Measurements from ENCODE around the gene OR8D1. TPM values are rescaled to one million over a fixed set of nuclear protein-coding genes. Genes with fewer than 3 reads are reported as not detected.

The OR8D1 gene
- total RNA-seq, 3 donors from 2014 or later = not detected

- Histone ChIP-seq H3K9me3 (no peaks in the 10 kb centered on the region), H3K27ac (no peak overlapping the region), H3K27me3 (no peaks in the 10 kb centered on the region), H3K36me3 (no peaks in the 10 kb centered on the region), H3K4me3 (no peak overlapping the region), H3K4me1 (no peaks in the 10 kb centered on the region)
- intact Hi-C loops (cut with DNase I; ENCODE audit: low total_unique reads) = no loop called here
- TF ChIP-seq CTCF (IDR thresholded peaks at IDR 0.05) (no peak), POLR2A (IDR thresholded peaks at IDR 0.05) (no peak), POLR2AphosphoS5 (IDR thresholded peaks at IDR 0.05) (no peak)
- DNase-seq (ENCODE audit: low spot score in 2 of 2) = no peak
Observed at GRCh38 chr11:124307093-124307492, 6.7 kb downstream of the OR8D1 start.

GRCh38 chr11:124302347-124303125, 11.2 kb downstream of the OR8D1 start:
- H3K27ac ChIP-seq = no peak overlapping the region
- intact Hi-C loops (cut with DNase I; ENCODE audit: low total_unique reads) = no loop called here
- H3K27me3 ChIP-seq = no peaks in the 10 kb centered on the region
- H3K4me1 ChIP-seq = no peaks in the 10 kb centered on the region
- no peaks in the 10 kb centered on the region for H3K36me3 ChIP-seq
- TF ChIP-seq POLR2AphosphoS5 (IDR thresholded peaks at IDR 0.05) = no peak
- TF ChIP-seq CTCF (IDR thresholded peaks at IDR 0.05) = no peak
- TF ChIP-seq POLR2A (IDR thresholded peaks at IDR 0.05) = no peak
- peaks cover 0 to 4% of the 10 kb centered on the region in 2 donors for H3K9me3 ChIP-seq
- H3K4me3 ChIP-seq = no peak overlapping the region
- DNase-seq (ENCODE audit: low spot score in 2 of 2) = no peak

DNA sequence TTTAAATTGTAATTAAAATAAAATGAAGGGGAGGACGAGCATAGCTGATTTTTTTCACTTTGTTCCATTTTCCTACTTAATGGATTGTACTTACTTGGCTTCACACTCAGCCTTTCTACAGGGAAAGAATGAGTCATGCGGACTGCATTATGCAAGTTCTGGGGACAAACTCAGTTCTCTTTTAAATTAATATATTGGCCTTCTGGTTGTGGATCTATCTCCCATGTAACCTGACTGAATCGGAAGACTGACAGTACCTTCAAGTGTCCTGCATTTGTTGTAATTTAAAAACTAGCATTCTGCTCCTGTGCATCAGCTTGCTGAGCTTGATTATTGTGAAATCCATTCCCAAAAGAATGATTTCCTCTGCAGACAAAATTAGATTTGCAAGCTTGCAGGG, 12.2 kb downstream of the OR8D1 start:
- Histone ChIP-seq H3K27me3 (no peaks in the 10 kb centered on the region), H3K27ac (no peak overlapping the region), H3K9me3 (peaks cover 0 to 4% of the 10 kb centered on the region in 2 donors), H3K4me3 (no peak overlapping the region), H3K4me1 (no peaks in the 10 kb centered on the region), H3K36me3 (no peaks in the 10 kb centered on the region)
- TF ChIP-seq POLR2A (IDR thresholded peaks at IDR 0.05) (no peak), POLR2AphosphoS5 (IDR thresholded peaks at IDR 0.05) (no peak), CTCF (IDR thresholded peaks at IDR 0.05) (no peak)
- no peak for DNase-seq (ENCODE audit: low spot score in 2 of 2)
- intact Hi-C loops (cut with DNase I; ENCODE audit: low total_unique reads) = no loop called here

- H3K4me3 ChIP-seq = no peak overlapping the region
- no peak for TF ChIP-seq POLR2A (IDR thresholded peaks at IDR 0.05)
- no peak for TF ChIP-seq CTCF (IDR thresholded peaks at IDR 0.05)
- no peak for TF ChIP-seq POLR2AphosphoS5 (IDR thresholded peaks at IDR 0.05)
- intact Hi-C loops (cut with DNase I; ENCODE audit: low total_unique reads) = no loop called here
Observed at GRCh38 chr11:124297921-124298320, 15.8 kb downstream of the OR8D1 start.

DNA sequence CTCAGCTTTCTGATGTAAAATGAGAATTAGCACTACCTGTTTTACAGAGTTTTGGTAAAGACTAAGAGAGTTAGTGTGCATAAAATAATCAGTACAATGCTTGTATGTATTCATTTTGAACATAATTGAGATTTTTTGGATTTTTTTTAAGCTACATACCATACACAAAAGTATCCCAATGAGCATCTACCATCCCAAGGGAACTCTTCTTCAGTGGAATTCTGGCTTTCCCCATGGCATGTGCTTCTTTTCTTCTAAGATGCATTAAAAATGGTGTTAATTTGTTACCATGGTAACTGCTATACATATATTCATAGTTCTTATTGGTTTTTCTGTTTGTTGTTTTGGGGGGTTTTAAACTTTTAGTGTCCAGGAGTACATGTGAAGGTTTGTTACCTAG, 17.7 kb downstream of the OR8D1 start:
- H3K27ac ChIP-seq = no peak overlapping the region
- no peak overlapping the region for H3K4me3 ChIP-seq
- TF ChIP-seq POLR2AphosphoS5 (IDR thresholded peaks at IDR 0.05) (no peak), POLR2A (IDR thresholded peaks at IDR 0.05) (no peak), CTCF (IDR thresholded peaks at IDR 0.05) (no peak)
- no peaks in the 10 kb centered on the region for H3K36me3 ChIP-seq
- no peaks in the 10 kb centered on the region for H3K4me1 ChIP-seq
- H3K9me3 ChIP-seq = peaks cover 0 to 4% of the 10 kb centered on the region in 2 donors
- no peak for DNase-seq (ENCODE audit: low spot score in 2 of 2)
- intact Hi-C loops (cut with DNase I; ENCODE audit: low total_unique reads) = no loop called here
- no peaks in the 10 kb centered on the region for H3K27me3 ChIP-seq

More at GRCh38 chr11:124297921-124298320, 15.8 kb downstream of the OR8D1 start:
- no peak overlapping the region for H3K27ac ChIP-seq
- DNase-seq (ENCODE audit: low spot score in 2 of 2) = no peak
- peaks cover 0 to 4% of the 10 kb centered on the region in 2 donors for H3K9me3 ChIP-seq
- H3K4me1 ChIP-seq = no peaks in the 10 kb centered on the region
- no peaks in the 10 kb centered on the region for H3K27me3 ChIP-seq
- no peaks in the 10 kb centered on the region for H3K36me3 ChIP-seq
